NCI-H2171 (cell line): Measurements from ENCODE around the gene ITIH1.

Experiments
- DNase-seq: peaks from one replicate; lab custom pipeline; 2025; lab: John Stamatoyannopoulos, UW

The ITIH1 gene

GRCh38 chr3:52816654-52817053, 39.3 kb downstream of the ITIH1 start:
- DNase-seq, result no peak

DNA sequence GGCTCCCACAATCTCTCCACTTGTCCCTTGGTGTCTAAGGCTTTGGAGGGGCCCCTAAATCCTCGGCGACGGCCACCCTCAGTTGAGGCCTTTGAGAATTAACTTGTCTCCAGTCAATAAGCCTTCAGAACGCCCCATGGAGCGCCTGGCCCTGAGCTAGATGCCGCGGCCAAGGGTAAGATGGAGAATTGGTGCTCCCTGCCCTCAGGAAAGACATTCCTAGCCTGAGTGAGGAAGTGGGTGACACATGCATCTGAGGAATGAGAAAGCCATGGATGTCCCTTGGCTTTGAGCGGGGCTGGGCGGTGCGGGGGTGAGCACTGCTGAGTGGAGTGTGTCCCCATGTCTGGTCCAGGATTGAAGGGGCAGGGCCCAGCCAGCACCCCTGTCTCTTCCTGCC, 39.8 kb downstream of the ITIH1 start:
- DNase-seq, result no peak

- no peak for DNase-seq
These were observed 40.5 kb downstream of the ITIH1 start for GRCh38 chr3:52817860-52818259.

- DNase-seq, result no peak
These were observed 42.5 kb downstream of the ITIH1 start for GRCh38 chr3:52819936-52820335.

DNA sequence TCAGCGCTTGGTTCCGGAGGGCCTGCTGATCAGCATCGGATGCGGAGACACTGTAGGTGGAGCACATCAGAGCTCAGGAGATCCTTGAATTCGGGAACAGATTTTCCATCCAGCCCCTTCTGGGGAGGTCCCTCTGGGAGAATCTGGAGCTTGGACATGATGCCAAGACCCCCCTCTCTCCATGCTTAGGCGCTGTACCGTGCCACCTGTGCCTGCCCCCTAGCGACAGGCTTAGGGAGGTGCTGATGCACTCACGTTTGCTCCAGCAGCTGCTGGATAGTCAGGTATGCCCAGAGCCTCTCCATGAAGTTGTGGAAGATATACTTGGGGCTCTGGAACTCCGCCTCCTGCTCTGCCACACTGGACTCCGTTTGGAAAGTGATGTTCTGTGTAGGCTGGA, 43.3 kb downstream of the ITIH1 start:
- DNase-seq, result no peak

DNA sequence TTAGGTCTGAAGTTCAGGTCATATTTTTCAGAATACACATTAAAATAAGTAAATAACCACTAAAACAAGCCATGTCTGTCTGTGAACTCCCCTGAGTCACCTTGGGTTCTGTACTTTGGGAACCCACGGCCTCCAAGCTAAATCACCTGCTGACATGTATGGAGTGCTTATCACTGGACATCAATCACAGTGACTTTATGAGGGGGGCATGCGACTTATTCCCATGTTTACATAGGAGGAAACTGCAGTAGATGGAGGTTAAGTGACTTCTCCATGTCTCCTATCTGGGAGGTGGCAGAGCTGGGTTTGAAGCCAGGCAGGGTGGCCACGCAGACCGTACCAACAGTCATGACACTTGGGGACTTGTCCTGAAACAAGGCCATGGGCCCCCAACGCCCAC, 45.0 kb downstream of the ITIH1 start:
- DNase-seq, result no peak

DNA sequence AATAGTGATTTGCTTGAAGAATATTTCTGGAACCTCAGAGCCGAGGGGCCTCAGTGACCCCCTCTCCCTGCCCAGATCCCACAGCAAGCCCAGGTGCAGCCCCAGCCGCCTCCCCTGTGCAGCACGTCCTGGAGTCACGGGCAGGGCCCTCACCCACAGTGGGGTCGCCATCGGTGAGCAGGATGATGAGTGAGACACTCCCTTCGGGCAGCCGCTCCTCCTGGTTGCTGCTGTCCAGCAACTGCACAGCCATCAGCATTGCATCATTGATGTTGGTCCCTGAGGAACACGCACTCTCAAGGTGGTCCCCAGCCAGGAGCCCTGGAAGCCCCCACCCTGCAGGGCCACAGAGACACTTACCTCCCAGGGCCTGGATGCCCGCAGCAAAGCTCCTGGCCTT, 46.6 kb downstream of the ITIH1 start:
- DNase-seq, result no peak

- DNase-seq, result no peak
These were observed 50.0 kb downstream of the ITIH1 start for GRCh38 chr3:52827441-52827840.

- DNase-seq, result no peak
These were observed 50.5 kb downstream of the ITIH1 start for GRCh38 chr3:52827866-52828376.

DNA sequence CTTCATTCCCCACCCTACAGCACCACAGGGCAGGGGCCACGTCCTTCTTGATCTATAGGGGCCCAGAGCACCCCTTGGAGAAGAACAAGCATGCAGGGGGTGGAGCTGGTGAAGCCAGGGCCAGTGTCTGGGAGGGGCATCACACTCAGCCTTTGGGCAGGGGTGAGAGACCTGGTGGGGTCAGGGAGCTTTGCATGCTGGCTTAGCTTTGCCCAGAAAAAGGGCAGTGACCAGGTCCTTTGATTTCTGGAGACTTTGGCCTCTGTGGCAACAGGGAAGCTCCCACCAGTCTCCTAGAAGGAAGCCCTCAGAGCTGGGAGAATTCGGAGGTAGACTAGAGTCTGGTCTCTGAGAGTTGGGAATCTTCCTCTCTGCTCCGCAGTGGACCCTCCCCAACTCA, 52.1 kb downstream of the ITIH1 start:
- no peak for DNase-seq

- DNase-seq, result no peak
These were observed 52.6 kb downstream of the ITIH1 start for GRCh38 chr3:52829906-52830463.

DNA sequence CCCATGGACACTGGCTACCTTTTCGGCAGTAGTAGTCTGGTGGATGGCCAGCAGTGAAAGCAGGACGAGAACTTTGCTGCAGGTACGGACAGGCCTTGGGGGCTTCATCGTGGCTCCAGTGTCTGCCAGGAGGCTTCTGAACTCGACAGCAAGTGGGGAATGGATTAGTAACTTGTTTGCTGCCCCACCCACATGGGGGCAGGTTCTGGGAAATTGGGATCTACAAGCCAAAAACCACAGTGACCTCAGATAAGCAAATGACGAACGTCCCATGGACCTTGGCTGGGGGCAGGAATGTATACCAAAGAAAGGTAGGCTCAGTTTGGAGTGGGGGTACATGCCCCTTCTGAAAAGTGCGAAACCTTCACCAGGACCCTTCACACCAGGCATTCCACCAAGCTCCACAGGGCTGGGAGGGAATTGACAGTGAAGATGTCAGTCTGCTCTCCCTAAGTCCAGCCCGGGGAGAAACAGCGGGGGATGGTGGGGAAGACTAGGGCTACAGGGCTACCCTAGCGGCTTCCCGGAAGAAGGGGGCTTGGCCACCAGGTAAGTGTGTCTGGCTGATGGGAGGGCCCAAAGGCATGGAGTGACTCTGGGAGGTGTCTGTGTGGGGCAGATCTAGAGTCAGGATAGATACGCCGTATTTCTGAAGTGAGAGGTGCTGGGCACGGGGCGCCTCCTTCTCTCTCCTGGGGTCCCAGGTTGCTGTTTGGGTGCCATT, 53.3 kb downstream of the ITIH1 start, which contains the start of gene ITIH4:
ITIH4 (minus strand) TSS at position 138 of the 724 bp plus-strand sequence; CDS start at position 108, 30 bp downstream.
- no peak for DNase-seq

GRCh38 chr3:52831500-52832301, 54.3 kb downstream of the ITIH1 start:
- no peak for DNase-seq

- DNase-seq, result no peak
These were observed 55.8 kb downstream of the ITIH1 start for GRCh38 chr3:52833202-52833601.

DNA sequence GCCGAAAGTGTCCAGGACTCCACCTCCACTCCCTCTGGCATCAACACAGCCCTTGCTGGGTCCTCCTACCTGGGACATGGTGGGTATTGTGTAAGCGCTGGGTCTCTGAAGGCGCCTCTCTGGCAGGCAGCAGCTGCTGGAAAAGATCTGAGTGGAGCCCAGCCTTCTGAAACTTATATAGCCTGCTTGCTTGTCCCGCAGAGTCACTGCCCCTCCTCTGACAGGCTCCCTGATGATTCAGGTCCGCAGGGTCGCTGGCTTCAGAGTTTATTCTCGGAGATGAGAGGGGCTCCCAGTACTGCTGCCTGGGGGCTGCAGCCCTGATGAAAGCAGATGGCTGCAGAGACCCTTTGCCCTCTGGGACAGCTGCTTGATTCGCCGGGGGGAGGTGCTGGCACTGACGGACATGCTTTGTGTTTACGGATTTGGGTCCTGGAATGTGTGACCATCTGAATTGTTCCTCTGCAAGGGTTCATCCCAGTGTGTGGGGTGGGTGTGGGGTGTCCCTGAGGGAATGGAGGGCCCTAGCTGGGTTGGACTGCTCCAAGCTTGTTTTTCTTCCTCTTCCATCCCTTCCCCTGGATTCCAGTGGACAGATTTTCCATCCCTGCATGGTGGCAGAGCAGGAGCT, 57.6 kb downstream of the ITIH1 start, which contains the start of gene MUSTN1:
MUSTN1 (minus strand) TSS at position 149 of the 631 bp plus-strand sequence; CDS start at position 78, 71 bp downstream.
- no peak for DNase-seq

DNA sequence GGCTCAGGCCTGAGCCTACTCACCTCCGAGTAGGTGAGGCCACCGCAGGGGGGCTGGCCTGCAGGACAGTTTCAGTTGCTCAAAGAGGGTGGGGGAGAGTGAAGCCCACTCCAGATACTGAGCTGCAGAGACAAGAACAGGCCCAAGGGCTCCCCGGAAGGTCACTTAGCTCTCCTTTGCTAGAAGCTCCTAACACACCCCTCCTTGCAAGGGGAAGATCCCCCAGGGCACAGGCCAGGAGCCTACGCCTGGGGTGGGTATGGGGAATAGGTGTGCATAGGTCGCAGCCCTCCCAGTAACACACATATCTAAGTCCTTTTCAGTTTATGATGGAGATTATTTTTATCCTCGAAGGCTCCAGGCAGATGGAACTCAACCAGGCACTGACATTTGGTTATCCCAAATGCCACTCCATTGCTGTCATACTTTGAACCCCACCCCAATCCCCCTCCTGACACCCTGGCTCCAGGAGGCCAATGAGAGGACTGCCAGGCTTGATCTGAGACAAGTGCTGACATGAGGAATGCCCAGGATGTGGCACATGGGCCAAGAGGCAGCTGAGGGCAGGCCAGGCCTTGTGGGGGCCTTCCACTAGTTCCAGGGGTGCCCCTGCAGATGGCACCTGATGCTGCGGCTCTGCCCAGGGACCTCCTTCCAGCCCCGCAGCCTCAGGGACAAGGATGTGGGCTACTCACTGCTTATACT, 58.5 kb downstream of the ITIH1 start:
- DNase-seq, result no peak

- DNase-seq, result no peak
These were observed 59.1 kb downstream of the ITIH1 start for GRCh38 chr3:52836471-52836845.

DNA sequence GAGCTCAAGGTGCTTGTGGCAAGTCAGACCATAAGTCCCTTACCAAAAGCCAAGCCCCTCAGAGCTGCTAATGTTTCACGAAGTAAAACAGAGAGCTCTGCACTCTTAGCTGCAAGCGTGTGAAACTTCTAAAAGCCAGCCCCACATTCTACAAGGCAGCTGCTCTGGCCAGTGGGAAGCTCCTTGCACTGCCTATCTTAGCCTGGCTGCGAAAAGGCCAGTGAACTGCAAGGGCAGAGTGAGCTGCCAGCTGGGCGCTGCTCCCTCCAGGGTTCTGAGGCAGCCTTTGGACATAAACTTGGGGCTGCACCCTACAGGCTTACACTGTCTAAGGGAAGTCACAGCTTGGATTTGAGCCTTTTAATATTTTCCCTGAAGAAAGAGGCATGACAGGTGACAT, 59.6 kb downstream of the ITIH1 start:
- no peak for DNase-seq

GRCh38 chr3:52838561-52839267, 61.3 kb downstream of the ITIH1 start:
- no peak for DNase-seq

GRCh38 chr3:52839268-52839575, 61.8 kb downstream of the ITIH1 start:
- DNase-seq, result no peak

DNA sequence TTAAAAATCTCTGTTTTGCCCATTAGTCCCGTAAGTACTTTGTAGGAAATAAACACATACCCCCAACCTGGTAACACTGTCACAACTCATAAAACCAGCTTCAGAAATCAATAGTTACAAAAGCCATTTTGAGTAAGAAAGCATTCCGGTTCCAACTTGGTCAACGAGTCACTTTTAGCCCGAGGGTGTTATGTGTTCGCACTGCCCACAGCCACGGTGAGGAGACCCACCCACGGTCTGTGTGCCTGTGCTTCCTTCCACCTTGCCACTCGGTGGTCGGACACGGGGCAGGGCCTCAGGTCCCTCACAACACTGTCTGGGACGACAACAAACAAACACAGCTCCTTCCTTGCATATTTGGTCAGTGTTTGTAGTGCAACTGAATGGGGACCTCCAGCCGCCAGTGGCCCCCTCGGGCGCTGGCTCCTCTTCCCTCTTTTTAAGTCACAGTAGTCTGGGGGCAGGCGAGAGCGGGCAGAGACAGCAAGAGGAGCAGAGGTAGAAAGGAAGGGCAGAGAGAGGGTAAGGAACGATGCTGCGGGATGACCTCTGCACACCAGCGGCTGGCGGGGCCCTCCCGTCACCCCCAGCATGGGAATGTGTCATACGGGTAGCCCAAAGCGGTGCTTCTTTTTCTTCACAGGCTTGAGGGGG, 62.6 kb downstream of the ITIH1 start:
- no peak for DNase-seq
